Transverse colon (tissue), 3 donors: ENCODE measurements around the gene TECPR2.

Source experiments
- POLR2A ChIP-seq: fragments of 450-650 bp; IDR thresholded peaks from one replicate; pipeline ENCODE4 v1.6.1; 2016; ENCODE audit warnings: antibody characterized with exemption, mild to moderate bottlenecking, moderate library complexity
- POLR2AphosphoS5 ChIP-seq, 3 donors: sonication (generic); formaldehyde crosslinking; IDR thresholded peaks; one replicate each; pipeline ENCODE4 v1.6.1; 2016; ENCODE audit warnings: antibody characterized with exemption in 3 of 3

DNA sequence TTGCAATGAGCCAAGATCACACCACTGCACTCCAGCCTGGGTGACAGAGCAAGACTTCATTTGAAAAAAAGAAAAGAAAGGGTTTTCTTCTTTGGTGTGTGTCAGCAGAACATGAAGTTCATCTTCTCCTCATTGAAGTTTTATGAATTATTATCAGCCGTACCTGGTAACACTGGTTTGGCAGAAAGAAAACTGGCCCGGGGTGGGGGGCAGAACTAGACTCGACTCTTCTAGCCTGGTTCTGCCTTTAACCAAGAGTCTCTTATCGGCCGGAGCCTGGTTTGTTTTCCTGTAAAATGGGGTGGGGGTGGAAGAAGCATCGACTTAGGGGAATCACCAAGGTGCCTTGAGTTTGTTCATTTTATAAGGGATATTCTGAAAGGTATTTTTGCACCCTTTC is 64.1 kb downstream of the TECPR2 start:
- TF ChIP-seq POLR2A (no peak), POLR2AphosphoS5 (IDR thresholded peaks at IDR 0.05) (no peak)
